Breast epithelium (tissue), 4 donors: ENCODE measurements around the gene PCSK5. TPM values are rescaled to one million over a fixed set of nuclear protein-coding genes. Genes with fewer than 3 reads are reported as not detected.

Experiments
- DNase-seq, 2 donors: peaks; one replicate each; pipeline ENCODE4 v3.0.0-alpha.2; 2019; ENCODE audit warnings: low spot score in 2 of 2
- H3K27ac ChIP-seq, 2 donors: fragments of 200-600 bp; sonication (generic) in 1 of 2; one replicate each; pipeline ENCODE4 v1.5.1; 2016 to 2019; ENCODE audit warnings: mild to moderate bottlenecking in 1 of 2
- H3K27me3 ChIP-seq, 2 donors: fragments of 200-600 bp; sonication (generic) in 1 of 2; one replicate each; pipeline versions ENCODE4 v1.5.1 to v1.6.0; 2017 to 2019; ENCODE audit warnings: control low read depth in 1 of 2, mild to moderate bottlenecking in 1 of 2
- H3K36me3 ChIP-seq: fragments of 200-600 bp; one replicate; pipeline ENCODE4 v1.5.1; 2019
- H3K4me1 ChIP-seq, 2 donors: fragments of 200-600 bp; sonication (generic); one replicate each; pipeline ENCODE4 v1.5.1; 2016 to 2019; ENCODE audit warnings: control low read depth in 1 of 2
- H3K4me3 ChIP-seq, 3 donors: fragments of 200-600 bp; sonication (generic); 1 replicate in 2 of 3; 2 replicates in 1 of 3; pipeline ENCODE4 v1.5.1; 2016 to 2019; ENCODE audit warnings: mild to moderate bottlenecking in 3 of 3, moderate library complexity in 2 of 3
- H3K9me3 ChIP-seq, 2 donors: fragments of 200-600 bp; sonication (generic) in 1 of 2; one replicate each; pipeline ENCODE4 v1.5.1; 2016 to 2019; ENCODE audit warnings: control low read depth in 1 of 2
- POLR2A ChIP-seq: fragments of 450-650 bp; IDR thresholded peaks from one replicate; pipeline ENCODE4 v1.6.1; 2016; ENCODE audit warnings: antibody characterized with exemption, mild to moderate bottlenecking, moderate library complexity
- POLR2AphosphoS5 ChIP-seq, 3 donors: sonication (generic); formaldehyde crosslinking; IDR thresholded peaks; one replicate each; pipeline ENCODE4 v1.6.1; 2017; ENCODE audit warnings: antibody characterized with exemption in 3 of 3
- intact Hi-C: fragments of 100-400 bp; cut with DNase I; formaldehyde crosslinking; loops from one replicate; pipeline ENCODE4 v1.15.1; 2023; ENCODE audit warnings: low total_unique reads
- total RNA-seq, 3 donors: library from RNA; depleted of rRNA; stranded (reverse); fragments of >200 nt; gene quantifications; one replicate each; pipeline ENCODE4 v1.1.0, GENCODE V29; 2016
- TF ChIP-seq, protein P1 (sequence below), 3 donors: fragments of 450-650 bp; IDR thresholded peaks; one replicate each; pipeline ENCODE4 v1.5.1; 2016 to 2017; ENCODE audit warnings: antibody characterized with exemption in 3 of 3, mild to moderate bottlenecking in 3 of 3, moderate library complexity in 3 of 3

PCSK5 gene
- total RNA-seq, 3 donors from 2014 or later: 12.7 to 21.0 (median 19.0) TPM

DNA sequence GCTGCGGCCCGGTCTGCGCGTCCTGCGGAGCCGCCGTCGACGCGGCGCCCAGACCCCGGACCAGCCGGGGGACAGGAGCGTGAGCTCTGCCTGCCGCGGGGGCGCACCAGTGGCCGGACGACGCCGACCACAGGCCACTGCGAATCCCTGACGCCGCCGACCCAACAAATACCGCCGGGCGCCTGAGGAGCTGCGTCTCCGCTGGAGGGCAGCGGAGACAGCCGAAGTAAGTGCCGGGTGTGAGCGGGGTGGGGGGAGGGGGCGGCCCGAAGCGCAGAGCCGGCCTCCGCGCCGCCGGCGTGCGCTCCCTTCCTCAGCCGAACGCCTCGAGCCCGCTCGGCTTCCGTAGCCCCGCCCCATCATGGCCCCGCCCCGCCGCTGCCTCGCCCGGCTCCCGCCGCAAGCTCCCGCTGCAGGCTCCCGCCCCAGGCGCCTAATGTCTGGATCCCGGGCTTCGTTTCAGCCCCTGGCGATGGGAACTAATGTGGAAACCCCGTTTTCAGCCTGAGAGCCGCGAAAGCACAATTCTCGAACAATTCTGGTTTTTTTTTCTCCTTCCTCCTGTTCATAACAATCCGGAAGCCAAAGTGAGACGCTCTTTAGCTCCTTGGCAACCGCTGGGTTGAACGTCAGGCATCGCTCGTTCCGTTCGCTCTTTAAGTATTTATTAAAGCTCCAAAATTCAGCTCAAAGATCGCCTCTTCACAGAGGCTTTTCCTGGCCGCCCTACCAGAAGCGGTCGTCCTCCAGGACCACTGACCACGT lies 503.9 kb downstream of the PCSK5 start, which contains the start of gene RFK:
Gene RFK, minus strand, starts transcription at position 232 of the 765 bp plus-strand sequence. CDS start 255 bp downstream, outside the sequence.
- TF ChIP-seq, protein P1, sequence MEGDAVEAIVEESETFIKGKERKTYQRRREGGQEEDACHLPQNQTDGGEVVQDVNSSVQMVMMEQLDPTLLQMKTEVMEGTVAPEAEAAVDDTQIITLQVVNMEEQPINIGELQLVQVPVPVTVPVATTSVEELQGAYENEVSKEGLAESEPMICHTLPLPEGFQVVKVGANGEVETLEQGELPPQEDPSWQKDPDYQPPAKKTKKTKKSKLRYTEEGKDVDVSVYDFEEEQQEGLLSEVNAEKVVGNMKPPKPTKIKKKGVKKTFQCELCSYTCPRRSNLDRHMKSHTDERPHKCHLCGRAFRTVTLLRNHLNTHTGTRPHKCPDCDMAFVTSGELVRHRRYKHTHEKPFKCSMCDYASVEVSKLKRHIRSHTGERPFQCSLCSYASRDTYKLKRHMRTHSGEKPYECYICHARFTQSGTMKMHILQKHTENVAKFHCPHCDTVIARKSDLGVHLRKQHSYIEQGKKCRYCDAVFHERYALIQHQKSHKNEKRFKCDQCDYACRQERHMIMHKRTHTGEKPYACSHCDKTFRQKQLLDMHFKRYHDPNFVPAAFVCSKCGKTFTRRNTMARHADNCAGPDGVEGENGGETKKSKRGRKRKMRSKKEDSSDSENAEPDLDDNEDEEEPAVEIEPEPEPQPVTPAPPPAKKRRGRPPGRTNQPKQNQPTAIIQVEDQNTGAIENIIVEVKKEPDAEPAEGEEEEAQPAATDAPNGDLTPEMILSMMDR (IDR thresholded peaks at IDR 0.05): peak in 2 of 3 donors; percentile 16 to 27
- TF ChIP-seq POLR2AphosphoS5 (IDR thresholded peaks at IDR 0.05): peak in 2 of 3 donors; percentile 65 to 73
- peak; percentile 15 for TF ChIP-seq POLR2A

DNA sequence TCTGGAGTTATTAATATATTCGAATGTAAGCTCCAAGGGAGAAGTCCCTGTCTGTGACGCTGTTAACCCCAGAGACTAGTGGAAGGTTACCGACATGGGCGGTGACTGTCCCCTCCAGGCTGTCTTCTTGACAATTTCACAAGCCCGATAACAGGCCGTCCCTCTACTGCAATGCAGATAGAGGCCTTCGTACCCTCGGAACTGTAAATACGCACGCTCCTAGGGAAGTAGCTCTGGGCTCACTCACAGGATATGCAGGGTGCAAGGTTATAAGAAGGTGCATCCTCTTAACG lies 504.4 kb downstream of the PCSK5 start:
- no peaks in the 10 kb centered on the region for H3K36me3 ChIP-seq
- peak overlapping the region; percentile 80 to 91 (median 81) for H3K4me3 ChIP-seq
- H3K4me1 ChIP-seq: no peaks in the 10 kb centered on the region
- no peak for TF ChIP-seq POLR2A
- peak overlapping the region; percentile 94 for H3K27ac ChIP-seq
- DNase-seq: no peak
- no peaks in the 10 kb centered on the region for H3K27me3 ChIP-seq
- peaks cover 0 to 6% of the 10 kb centered on the region in 2 donors for H3K9me3 ChIP-seq
- intact Hi-C loops: no loop called here

More for the DNA sequence above, 503.9 kb downstream of the PCSK5 start, which contains the start of gene RFK:
- H3K9me3 ChIP-seq: peaks cover 0 to 6% of the 10 kb centered on the region in 2 donors
- no peaks in the 10 kb centered on the region for H3K27me3 ChIP-seq
- H3K4me3 ChIP-seq: peak within 1 kb of the TSS; percentile 80 to 91 (median 81)
- intact Hi-C loops: no loop called here
- no peaks in the 10 kb centered on the region for H3K36me3 ChIP-seq
- H3K4me1 ChIP-seq: no peaks in the 10 kb centered on the region
- peak; percentile 68 to 88 for DNase-seq
- peak within 1 kb of the TSS; percentile 94 for H3K27ac ChIP-seq

DNA sequence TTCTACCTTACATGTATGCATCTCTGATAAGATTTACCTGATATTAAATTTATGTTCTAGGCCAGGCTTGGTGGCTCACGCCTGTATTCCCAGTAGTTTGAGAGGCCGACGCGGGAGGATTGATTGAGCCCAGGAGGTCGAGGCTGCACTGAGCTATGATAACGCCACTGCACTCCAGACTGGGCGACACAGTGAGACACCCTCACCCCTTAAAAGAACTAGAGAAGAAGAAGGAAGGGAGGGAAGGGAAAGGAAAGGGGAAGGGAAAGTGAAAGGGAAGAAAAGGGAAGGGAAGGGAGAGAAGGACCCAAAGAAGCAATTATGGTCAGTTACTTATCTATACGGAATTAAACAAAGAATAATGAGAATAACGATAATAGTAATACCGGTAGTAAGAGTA lies 504.9 kb downstream of the PCSK5 start:
- H3K27ac ChIP-seq: peak overlapping the region in 1 of 2 donors; percentile 94
- H3K4me3 ChIP-seq: peak overlapping the region; percentile 80 to 91 (median 81)
- peaks cover 0 to 6% of the 10 kb centered on the region in 2 donors for H3K9me3 ChIP-seq
- no peaks in the 10 kb centered on the region for H3K4me1 ChIP-seq
- intact Hi-C loops: no loop called here
- no peaks in the 10 kb centered on the region for H3K27me3 ChIP-seq
- TF ChIP-seq, protein P1 (IDR thresholded peaks at IDR 0.05): no peak
- no peak for TF ChIP-seq POLR2AphosphoS5 (IDR thresholded peaks at IDR 0.05)
- no peak for TF ChIP-seq POLR2A
- H3K36me3 ChIP-seq: no peaks in the 10 kb centered on the region
- no peak for DNase-seq

DNA sequence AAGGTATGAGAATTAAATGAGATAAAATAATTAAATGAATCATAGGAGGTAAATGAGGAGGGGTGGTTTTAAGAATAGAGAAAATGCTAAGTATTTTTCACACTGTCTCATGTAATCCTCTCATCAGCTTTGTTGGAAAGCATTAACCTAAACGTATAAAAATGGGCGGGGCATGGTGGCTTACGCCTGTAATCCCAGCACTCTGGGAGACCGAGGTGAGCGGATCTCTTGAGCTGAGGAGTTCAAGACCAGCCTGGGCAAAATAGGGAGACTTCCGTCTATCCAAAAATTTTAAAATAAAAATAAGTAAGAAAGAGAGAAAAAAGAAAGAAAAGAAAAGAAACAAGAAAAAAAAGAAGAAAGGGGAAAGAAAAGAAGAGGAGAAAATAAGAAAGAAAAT lies 505.7 kb downstream of the PCSK5 start:
- TF ChIP-seq POLR2AphosphoS5 (IDR thresholded peaks at IDR 0.05) (no peak), POLR2A (no peak)
- TF ChIP-seq, protein P1 (IDR thresholded peaks at IDR 0.05): no peak
- Histone ChIP-seq H3K4me3 (no peak overlapping the region), H3K27ac (no peak overlapping the region), H3K4me1 (no peaks in the 10 kb centered on the region), H3K36me3 (no peaks in the 10 kb centered on the region), H3K27me3 (no peaks in the 10 kb centered on the region), H3K9me3 (peaks cover 0 to 6% of the 10 kb centered on the region in 2 donors)
- DNase-seq: no peak
- intact Hi-C loops: no loop called here

DNA sequence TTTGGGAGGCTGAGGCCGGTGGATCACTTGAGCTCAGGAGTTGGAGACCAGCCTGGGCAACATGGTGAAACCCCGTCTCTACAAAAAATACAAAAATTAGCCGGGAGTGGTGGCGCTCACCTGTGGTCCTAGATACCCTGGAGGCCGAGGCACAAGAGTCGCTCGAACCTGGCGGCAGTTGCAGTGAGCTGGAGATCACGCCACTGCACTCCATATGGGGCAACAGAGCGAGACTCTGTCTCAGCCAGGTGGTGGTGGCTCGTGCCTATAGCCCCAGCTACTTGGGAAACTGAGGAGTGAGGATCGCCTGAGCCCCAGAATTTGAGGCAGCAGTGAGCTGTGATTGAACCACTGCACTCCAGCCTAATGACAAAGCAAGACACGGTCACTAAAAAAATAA lies 506.1 kb downstream of the PCSK5 start:
- intact Hi-C loops: no loop called here
- DNase-seq: no peak
- TF ChIP-seq POLR2A (no peak), POLR2AphosphoS5 (IDR thresholded peaks at IDR 0.05) (no peak)
- TF ChIP-seq, protein P1 (IDR thresholded peaks at IDR 0.05): no peak

More for the DNA sequence above, 506.1 kb downstream of the PCSK5 start:
- Histone ChIP-seq H3K27ac (no peak overlapping the region), H3K4me3 (no peak overlapping the region), H3K9me3 (peaks cover 0 to 6% of the 10 kb centered on the region in 2 donors), H3K36me3 (no peaks in the 10 kb centered on the region), H3K4me1 (no peaks in the 10 kb centered on the region), H3K27me3 (no peaks in the 10 kb centered on the region)
